ENCODE results near the gene NDUFA13.

NDUFA13 gene

GRCh38 chr19:19492026-19492610 is 23.9 kb upstream of the NDUFA13 start:
- no peak for TF ChIP-seq CTCF (IDR thresholded peaks at IDR 0.05; ENCODE audit: low read depth, low read length)
- DNase-seq (ENCODE audit: extremely low read depth, low read depth): no peak

- TF ChIP-seq CTCF (IDR thresholded peaks at IDR 0.05; ENCODE audit: low read depth, low read length): no peak
- no peak for DNase-seq (ENCODE audit: extremely low read depth, low read depth)
Measured at GRCh38 chr19:19493841-19494546, 22.0 kb upstream of the NDUFA13 start.

- TF ChIP-seq CTCF (IDR thresholded peaks at IDR 0.05; ENCODE audit: low read depth, low read length): no peak
- DNase-seq (ENCODE audit: extremely low read depth, low read depth): no peak
Measured at GRCh38 chr19:19495614-19496603, 20.1 kb upstream of the NDUFA13 start.

- no peak for TF ChIP-seq CTCF (IDR thresholded peaks at IDR 0.05; ENCODE audit: low read depth, low read length)
- no peak for DNase-seq (ENCODE audit: extremely low read depth, low read depth)
Measured at GRCh38 chr19:19498255-19498991, 17.6 kb upstream of the NDUFA13 start.

GRCh38 chr19:19499272-19499995 is 16.6 kb upstream of the NDUFA13 start:
- DNase-seq (ENCODE audit: extremely low read depth, low read depth): no peak
- no peak for TF ChIP-seq CTCF (IDR thresholded peaks at IDR 0.05; ENCODE audit: low read depth, low read length)

- no peak for TF ChIP-seq CTCF (IDR thresholded peaks at IDR 0.05; ENCODE audit: low read depth, low read length)
- no peak for DNase-seq (ENCODE audit: extremely low read depth, low read depth)
Measured at GRCh38 chr19:19500975-19501644, 14.9 kb upstream of the NDUFA13 start.
